D341Med (cell line): ENCODE results near the gene RNLS.

Experiments used
- DNase-seq: peaks from one replicate; pipeline ENCODE4 v3.0.0; 2012; ENCODE audit warnings: low spot score

The RNLS gene

DNA sequence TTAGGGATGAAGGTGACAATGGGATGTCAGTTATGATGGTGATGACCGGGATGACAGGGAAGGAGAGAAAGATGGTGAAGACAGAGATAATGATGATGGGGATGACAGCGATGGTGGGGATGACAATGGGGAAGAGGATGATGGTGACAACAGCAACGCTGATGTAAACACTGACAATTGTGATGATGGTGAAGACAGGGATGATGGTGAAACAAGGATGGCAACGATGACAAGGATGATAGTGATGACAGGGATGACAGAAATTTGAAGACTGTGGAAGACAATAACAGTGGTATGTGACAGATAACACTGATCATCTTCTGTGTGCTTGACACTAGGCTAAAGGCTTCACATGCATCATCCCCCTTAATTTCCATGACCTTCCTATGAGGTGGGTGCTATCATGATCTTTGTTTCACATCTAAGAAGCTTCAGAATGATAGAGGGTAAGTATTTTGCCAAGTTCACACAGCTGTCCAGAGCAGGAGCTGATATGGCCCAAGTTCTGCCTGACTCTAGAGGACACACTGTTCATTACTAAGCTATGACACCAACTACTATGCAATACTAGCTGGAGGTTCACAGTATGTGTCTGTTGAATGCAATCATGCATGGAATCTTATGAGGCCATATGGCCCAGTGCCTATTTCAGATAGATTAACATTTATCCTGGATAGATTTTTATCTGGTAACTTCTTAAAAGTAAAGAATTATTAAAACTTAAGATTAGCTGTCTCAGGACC is 105.6 kb downstream of the RNLS start:
- DNase-seq = no peak

DNA sequence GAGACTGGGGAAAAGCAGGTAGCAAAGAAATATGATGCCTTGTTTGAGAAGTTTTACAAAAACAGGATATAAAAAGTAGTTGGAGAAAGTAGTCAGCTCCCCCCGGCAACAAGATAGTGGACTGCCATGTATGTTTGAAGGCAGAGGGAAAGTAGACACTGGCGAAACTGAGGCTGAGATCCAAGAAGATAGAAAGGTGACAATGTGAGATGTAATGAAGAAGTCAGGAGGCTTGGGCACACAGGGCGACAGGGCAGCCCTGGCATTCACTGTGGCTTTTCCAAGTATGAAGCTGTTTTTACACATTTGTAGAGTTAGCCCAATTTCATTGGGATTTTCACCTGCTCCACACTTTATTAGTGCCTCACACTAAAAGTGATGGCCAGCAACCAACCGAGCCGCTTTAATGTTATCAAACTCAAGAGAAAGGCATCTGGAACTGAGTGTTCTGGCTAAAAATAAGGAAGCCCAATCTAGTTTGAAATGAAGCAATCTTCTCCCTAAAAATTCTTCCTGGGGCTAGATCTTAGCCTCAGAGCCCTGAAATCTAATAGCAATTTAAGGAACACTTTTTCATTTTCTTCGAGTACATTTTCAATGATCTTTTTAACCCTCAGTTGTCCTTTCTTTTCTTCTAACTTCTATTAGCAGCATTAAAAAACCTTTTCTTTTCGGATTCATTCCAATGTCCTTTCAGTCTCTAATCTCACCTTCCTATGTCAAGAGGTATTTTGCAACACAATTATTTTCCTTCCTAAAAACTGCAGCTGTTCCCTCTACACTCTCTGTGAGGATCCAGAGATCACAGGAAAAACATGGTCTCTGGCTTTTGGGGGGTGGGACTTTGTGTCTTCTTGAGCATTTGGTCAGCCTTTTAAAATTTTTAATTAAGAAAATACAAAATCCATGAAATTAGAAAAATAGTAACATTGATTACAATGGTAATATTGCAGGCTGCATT is 108.0 kb downstream of the RNLS start:
- DNase-seq = no peak

DNA sequence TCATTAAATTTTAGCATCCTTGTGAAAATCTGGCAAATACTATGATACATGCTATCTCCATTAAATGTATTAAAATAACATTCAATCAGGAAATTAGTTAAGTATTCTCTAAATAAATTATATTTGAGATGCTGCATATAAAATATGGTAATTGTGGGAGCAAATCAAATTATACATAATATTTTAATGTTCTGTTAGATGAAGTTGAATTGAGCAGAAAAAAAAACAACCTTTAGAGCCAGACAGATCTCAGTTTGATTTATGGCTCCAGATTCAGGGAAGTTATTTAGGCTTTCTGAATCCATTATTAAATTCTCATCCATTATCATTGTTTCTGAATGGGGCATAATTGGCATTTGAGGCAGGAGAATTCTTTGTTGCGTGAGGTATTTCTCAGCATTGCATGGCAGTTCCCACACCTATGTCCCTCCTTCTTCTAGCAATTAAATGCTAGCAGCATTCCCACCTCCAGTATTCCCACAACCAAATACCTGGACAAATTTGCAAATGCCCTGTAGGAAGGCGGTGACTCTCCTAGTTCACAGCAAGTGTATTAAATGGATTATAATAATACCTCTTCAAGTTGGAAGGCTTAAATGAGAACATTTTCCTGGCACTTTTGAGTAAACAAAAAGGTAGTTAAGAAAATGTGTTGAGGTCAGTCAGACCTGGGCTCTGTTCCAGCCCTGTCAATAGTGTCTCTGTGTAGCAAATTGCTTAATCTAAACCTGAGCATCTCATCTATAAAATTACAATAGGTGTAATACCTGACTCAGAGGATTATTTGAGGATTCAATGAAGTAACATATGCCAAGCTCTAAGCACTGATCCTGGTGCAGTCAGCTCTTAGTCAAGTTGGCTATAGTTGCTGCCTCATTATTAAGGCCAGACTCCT is 108.9 kb downstream of the RNLS start:
- peak; percentile 9 for DNase-seq

GRCh38 chr10:88472540-88472939 is 110.6 kb downstream of the RNLS start:
- no peak for DNase-seq

DNA sequence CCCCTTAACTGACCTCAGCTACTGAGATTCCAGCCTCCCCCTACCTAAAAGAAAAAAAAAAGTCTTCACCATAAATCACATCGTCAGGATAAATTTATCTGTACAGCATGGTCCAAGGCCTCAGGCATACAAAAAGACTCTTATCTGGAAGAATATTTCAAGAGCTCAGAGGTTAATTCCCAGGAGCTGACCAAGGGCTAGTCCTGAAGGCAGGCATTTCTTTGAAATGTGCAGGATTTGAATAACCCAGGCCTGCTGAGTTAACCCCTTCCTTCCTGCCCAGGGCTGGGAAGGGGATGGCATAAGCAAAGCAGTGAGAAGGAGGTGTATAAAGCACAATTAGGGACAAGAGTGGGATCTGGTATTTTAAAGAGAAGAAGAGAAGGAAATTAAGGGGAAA is 111.2 kb downstream of the RNLS start:
- DNase-seq = no peak

DNA sequence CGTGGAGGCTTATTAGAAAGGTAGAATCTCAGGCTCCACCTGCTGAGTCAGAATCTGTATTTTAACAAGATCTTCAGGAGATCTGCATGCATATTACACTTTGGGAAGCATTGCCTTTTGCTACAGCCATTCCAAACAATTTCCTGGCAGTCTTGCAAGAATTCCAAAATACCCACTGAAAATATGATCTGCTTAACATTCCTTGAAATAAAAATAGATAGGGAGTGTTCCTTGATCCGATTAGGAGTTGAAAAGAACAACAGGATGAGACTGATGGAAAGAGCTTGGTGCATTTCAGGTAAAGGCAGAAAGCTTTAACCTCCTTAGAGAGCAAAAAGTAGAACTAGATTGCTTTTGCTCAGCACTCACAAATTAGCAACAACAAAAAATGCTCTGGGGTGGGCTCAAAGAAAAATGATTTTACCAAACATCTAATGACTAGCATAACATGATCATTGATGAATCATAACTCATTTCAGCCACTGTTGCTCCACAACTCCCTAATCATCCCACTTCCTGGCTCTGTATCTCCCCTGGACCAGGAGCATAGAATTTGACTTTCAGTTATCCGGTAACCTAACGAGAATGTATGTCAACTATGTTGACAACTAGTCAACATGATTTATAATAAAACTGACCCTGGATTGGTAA is 115.2 kb downstream of the RNLS start:
- DNase-seq = no peak

- no peak for DNase-seq
Observed at GRCh38 chr10:88466786-88467185, 116.3 kb downstream of the RNLS start.

DNA sequence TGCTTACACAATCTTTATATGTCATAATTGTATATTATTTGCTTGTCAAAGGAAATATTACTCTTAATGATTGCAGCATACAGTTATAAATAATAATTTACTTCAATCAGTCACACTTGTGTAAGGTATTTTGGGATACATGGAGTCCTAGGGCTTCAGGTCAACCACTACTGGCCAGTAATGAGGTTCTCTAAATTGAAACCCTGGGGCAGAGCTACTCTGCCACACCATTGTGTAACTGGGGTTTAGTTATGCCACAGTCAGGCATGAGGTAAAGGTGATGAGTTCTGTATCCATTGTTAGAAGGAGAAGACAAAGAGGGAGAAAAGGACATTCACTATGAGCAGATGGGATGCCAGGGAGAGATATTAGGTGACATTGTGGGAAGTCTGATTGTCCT is 117.4 kb downstream of the RNLS start:
- no peak for DNase-seq

DNA sequence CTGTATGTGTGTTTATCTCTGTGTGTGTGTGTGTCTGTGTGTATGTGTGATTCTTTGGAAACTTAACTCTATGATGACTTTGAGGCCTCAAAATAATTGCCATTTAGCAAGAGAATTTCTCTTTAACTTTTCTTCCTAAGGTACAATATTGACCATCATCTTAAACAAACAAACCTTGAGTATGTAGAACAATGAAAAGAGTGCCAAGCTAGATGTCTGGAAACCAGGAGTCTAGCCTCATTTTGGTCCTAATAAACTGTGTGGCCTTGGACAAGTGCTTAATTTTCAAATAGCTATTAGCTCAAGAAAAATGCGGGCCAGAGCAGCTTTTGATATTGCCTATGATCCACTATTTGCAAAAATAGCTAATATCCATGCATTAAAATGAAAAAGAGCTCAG is 119.3 kb downstream of the RNLS start:
- no peak for DNase-seq

DNA sequence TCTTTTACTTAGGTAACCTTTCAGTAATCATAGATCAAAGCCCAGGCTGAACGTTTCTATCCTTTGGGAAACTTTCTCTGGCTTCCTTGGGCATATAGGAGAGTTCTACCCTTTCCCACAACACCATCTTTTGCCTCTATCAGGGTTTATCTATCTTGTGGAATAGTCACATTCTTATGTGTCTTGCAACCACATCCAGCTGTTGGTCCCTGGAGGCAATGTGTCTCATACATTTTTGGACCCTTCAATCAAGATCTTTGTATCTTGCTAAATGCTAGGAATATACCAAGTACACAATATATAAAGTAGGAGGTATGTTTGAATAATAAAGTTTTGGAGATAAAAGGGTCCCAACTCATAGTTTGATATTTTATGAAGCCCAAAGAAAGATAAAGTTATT is 121.7 kb downstream of the RNLS start:
- no peak for DNase-seq

DNA sequence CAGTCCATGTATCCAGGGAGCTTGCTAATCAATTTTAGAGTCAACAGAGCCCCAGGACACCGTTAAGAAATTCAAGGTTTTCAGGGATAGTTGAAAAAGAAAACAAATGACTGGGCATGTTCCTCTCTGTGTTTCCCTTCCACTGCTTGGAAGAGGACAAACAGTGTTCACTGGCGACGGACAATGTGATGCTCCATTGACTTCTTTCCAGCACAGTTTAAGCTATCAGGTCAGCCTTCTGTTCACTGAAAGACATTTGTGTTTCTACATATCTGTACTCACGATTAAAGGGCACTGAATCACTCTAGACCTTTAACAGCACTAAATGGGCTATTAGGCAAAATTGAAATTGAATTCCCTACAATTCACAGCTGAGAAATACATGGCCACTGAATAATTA is 123.6 kb downstream of the RNLS start:
- no peak for DNase-seq

GRCh38 chr10:88458209-88458608 is 124.9 kb downstream of the RNLS start:
- DNase-seq = no peak

- DNase-seq = no peak
Observed at GRCh38 chr10:88457660-88458059, 125.5 kb downstream of the RNLS start.

DNA sequence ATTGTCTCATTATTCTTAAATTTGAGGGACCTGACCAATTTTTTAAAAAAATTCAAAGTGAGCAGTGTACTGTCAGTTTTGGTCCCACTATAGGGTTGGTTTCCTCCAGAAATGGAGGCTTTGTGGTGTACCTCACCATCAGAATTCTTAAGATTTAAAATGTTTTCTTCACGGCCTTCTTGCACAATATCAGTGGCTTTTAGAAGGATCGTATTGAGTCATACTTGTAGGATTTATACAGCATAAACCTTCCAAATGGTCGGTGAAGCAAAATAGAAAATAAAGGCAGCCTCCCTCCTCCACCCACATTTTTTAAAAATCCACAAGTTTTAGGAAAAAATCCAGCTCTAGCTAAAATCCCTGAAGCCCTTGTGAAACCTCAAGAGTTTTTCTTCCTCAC is 126.4 kb downstream of the RNLS start:
- DNase-seq = no peak

DNA sequence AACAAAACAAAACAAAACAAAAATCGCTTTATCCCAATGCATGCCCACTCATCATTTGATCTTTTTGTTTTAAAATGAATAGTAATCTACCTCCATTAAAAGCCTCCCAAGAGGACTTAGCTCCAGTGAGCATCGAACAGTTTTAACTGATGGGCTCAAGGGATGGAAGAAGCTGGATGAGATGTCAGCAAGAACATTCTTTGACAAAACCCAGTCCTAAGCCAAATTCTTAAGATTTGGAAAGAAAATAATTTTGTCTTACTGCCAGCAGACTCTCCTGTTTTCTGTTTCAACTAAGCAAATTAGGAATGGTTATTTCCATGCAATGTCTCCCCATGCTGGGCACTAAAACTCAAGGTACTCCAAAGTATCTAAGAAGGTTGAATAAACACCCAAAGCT is 127.3 kb downstream of the RNLS start:
- DNase-seq = no peak

DNA sequence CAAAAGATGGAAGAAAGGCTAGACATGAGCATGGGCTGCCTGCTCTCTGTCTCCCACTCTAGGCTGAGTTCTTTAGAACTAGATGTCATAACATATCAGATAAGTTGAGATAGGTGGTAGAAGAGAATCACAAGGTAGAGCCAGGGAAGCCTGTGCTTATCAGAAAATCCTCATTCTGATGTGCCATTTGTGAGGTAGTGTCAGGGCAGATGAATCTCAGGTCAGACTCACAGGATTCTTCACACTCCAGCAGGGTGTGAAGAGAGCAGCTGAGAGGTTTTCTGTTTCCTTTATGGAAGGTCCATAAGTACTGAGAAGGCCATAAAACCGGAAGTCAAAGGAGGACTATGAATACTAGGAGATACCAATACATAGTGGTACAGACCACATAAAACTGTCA is 132.9 kb downstream of the RNLS start:
- DNase-seq = no peak

DNA sequence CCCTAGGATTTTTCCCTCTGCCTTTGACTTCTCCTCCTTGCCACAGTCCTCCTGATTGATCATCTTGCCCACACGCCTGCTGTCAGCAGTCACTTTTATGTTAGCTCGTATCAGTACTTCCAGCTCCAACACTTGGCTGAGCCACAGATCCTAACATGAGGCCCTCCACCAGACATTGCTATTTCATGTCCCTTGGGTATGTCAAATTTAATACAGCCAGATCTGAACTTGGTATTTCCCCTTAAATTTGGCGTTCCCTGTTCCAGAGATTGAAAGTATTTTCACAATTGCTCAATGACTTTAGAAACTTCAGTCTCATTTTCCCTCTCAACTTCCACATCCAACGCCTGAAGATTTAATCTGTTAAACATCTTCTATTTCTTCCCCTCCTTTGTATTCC is 140.4 kb downstream of the RNLS start:
- no peak for DNase-seq

DNA sequence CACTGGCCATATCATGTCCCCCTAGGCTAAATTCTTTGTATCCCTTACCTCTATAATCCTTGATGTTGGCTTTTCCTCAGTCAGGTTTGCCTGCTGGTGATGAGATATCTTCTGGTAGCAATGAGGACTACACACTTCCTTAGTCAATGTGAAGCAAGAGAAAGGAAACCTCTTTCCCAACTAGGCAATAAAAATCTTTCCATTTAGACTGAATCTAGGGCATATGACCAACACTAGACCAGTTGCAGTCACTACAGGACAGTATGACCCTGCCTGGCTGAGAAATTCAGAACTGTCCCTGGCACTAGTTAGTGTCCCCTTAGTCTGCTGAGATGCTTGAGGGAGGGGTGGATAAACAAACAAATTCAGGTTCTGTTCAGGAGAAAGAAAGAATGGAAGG is 142.6 kb downstream of the RNLS start:
- no peak for DNase-seq

DNA sequence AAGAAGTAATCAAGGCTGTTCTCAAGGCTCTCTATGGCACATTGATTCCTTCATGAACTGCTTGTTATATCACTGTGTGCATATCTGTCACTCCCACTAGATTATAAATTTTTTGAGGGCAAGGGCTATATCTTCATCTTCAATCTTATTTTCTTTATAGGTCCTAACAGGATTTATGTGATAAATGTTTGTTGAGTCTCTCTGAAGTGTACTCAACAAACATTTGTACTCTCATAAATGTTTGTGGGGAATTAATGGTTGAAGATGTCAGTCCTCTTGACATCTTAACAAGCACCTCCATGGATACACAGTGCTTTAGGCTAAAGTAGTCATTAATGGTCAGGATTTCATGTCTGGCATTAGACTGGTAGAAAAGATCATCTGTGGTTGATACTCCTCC is 143.2 kb downstream of the RNLS start:
- DNase-seq = no peak

DNA sequence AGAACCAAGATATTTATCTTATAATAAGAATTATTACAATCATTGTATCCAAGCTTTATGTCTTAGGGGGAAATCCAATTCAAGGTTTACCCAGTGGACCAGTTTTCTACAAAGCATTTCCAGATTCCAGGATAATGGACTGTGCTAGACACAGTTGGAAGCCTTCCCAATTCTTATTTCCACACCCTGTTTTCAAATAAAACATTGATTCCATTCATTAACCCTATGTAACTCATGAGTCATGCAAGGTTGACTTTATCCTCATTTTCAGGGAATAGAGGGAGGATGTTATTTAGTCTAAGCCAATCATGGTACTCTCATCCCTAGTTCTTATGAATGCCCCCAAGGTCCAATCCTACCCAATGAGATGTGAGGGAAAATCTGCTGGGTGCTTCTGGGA is 145.7 kb downstream of the RNLS start:
- DNase-seq = no peak

GRCh38 chr10:88433565-88434186 is 149.4 kb downstream of the RNLS start:
- no peak for DNase-seq
